ENCODE measurements around the gene KAT7.

DNA sequence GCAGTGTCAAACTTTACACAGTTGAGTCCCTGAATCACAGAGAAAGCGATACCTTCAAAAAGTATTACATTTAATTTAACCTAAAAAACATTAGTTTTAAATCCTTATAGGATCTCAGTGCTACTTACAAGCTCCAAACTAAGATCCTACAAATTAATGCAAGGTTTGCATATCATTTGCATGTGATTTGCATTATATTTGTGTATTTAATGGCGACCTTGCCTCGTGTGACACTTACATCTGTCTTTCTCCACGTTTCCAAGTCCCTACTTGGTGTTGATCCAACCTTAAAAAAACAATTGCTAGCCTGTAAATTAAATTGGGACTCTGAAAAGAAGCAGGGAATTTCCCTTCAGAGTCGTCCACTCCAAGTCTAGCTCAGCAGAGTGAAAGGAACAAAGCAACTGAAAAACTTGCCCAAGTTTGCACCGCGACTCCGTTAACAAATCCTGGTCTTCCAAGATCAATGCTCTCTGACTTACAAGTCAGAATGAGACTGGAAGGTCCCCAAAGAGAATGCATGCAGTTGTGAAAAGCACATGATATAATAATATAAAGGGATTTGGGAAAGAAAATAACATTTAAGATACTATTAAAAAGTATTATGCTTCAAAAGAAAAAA lies 23.8 kb upstream of the KAT7 start:
- TF ChIP-seq, protein P1, sequence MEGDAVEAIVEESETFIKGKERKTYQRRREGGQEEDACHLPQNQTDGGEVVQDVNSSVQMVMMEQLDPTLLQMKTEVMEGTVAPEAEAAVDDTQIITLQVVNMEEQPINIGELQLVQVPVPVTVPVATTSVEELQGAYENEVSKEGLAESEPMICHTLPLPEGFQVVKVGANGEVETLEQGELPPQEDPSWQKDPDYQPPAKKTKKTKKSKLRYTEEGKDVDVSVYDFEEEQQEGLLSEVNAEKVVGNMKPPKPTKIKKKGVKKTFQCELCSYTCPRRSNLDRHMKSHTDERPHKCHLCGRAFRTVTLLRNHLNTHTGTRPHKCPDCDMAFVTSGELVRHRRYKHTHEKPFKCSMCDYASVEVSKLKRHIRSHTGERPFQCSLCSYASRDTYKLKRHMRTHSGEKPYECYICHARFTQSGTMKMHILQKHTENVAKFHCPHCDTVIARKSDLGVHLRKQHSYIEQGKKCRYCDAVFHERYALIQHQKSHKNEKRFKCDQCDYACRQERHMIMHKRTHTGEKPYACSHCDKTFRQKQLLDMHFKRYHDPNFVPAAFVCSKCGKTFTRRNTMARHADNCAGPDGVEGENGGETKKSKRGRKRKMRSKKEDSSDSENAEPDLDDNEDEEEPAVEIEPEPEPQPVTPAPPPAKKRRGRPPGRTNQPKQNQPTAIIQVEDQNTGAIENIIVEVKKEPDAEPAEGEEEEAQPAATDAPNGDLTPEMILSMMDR (IDR thresholded peaks at IDR 0.05; ENCODE audit: borderline replicate concordance, extremely low read depth, low read length, poor library complexity, severe bottlenecking): no peak
- TF ChIP-seq EZH2 (IDR thresholded peaks at IDR 0.05; ENCODE audit: borderline replicate concordance, low read depth, low read length, severe bottlenecking): no peak

All from DND-41 (cell line).